HCT116 (cell line): ENCODE results near the gene GDPD2. TPM values are rescaled to one million over a fixed set of nuclear protein-coding genes. Genes with fewer than 3 reads are reported as not detected.

Source experiments
- ATAC-seq: fragments of 200-7000 bp; cut with Tn5 transposase; 2 replicates; pipeline ENCODE4 v1.9.1; 2020; ENCODE audit warnings: mild to moderate bottlenecking, moderate library complexity
- BruUV-seq: library from RNA; stranded (reverse); fragments of 400-500 nt; replicated peaks from 2 replicates; lab custom pipeline; 2021; lab: Mats Ljungman, UMichigan
- CTCF ChIA-PET: fragments of 300-600 bp; sonication (Branson Sonifier 250); formaldehyde crosslinking; loops from one replicate; lab custom pipeline; 2021; ENCODE audit warnings: antibody characterized with exemption; lab: Charles Lee
- POLR2A ChIA-PET: fragments of 300-600, 350-600 bp; sonication (Branson Sonifier 250); formaldehyde crosslinking; loops from one replicate; lab custom pipeline; 2021; ENCODE audit warnings: antibody characterized with exemption; lab: Charles Lee
- RAD21 ChIA-PET, 2 experiments: fragments of 300-600 bp; sonication (Branson Sonifier 250); formaldehyde crosslinking; loops; one replicate each; lab custom pipeline; 2023; ENCODE audit warnings: low total read pairs in 2 of 2; ENCODE audit not compliant: uncharacterized antibody in 2 of 2, unreplicated experiment in 2 of 2, low non-redundant PET in 1 of 2; lab: Charles Lee
- DNase-seq: peaks from one replicate; pipeline ENCODE4 v3.0.0-alpha.2; 2010; ENCODE audit warnings: low read depth, low spot score
- H2AFZ ChIP-seq: fragments of 200-600 bp; shearing (Covaris generic), sonication (generic); 2 replicates; pipeline ENCODE4 v1.6.1; 2017; ENCODE audit warnings: low read depth, mixed run types, mixed read lengths, antibody characterized with exemption, low read length; ENCODE audit not compliant: poor library complexity, severe bottlenecking
- H3K27ac ChIP-seq: 2 replicates; pipeline ENCODE4 v1.5.1; 2012; ENCODE audit warnings: low read depth, low read length
- H3K27me3 ChIP-seq: fragments of 200-600 bp; sonication (generic); 2 replicates; pipeline ENCODE4 v1.6.1; 2016; ENCODE audit warnings: mixed run types, low read length, mixed read lengths; ENCODE audit not compliant: insufficient read depth
- H3K36me3 ChIP-seq, 2 experiments: fragments of 200-500 bp in 1 of 2; fragments of 200-600 bp in 1 of 2; sonication (Bioruptor generic) in 1 of 2; sonication (generic) in 1 of 2; 2 replicates each; pipeline versions ENCODE4 v1.5.1 to v1.6.1; 2014 to 2016; ENCODE audit warnings: low read length in 2 of 2, inconsistent platforms in 1 of 2, mixed read lengths in 1 of 2, mixed run types in 1 of 2; ENCODE audit not compliant: insufficient read depth in 2 of 2, control insufficient read depth in 1 of 2
- H3K4me1 ChIP-seq, 2 experiments: fragments of 200-600 bp in 1 of 2; sonication (generic) in 1 of 2; 2 replicates each; pipeline versions ENCODE4 v1.5.1 to v1.6.1; 2012 to 2017; ENCODE audit warnings: low read length in 2 of 2, inconsistent platforms in 1 of 2, mild to moderate bottlenecking in 1 of 2, mixed read lengths in 1 of 2, mixed run types in 1 of 2, moderate library complexity in 1 of 2; ENCODE audit not compliant: insufficient read depth in 2 of 2, control insufficient read depth in 1 of 2
- H3K4me2 ChIP-seq: fragments of 200-600 bp; sonication (generic); 2 replicates; pipeline ENCODE4 v1.6.1; 2017; ENCODE audit warnings: mixed run types, low read length, mixed read lengths
- H3K4me3 ChIP-seq, 2 experiments: fragments of 200-600 bp in 1 of 2; sonication (generic) in 1 of 2; replicated peaks in 1 of 2; 2 replicates each; pipeline ENCODE4 v1.5.1; 2011 to 2016; ENCODE audit warnings: low read length in 2 of 2, control low read depth in 1 of 2, low read depth in 1 of 2, mild to moderate bottlenecking in 1 of 2, mixed read lengths in 1 of 2, mixed run types in 1 of 2
- H3K79me2 ChIP-seq: fragments of 200-600 bp; sonication (generic); 2 replicates; pipeline ENCODE4 v1.6.1; 2017; ENCODE audit warnings: mild to moderate bottlenecking, mixed run types, low read length, moderate library complexity, mixed read lengths; ENCODE audit not compliant: insufficient read depth
- H3K9ac ChIP-seq: fragments of 200-600 bp; sonication (generic); 2 replicates; pipeline ENCODE4 v1.6.1; 2016; ENCODE audit warnings: low read length, mixed read lengths
- H3K9me2 ChIP-seq: fragments of 200-600 bp; sonication (generic), shearing (Covaris generic); 2 replicates; pipeline ENCODE4 v1.6.1; 2017; ENCODE audit warnings: mixed run types, mild to moderate bottlenecking, moderate library complexity; ENCODE audit not compliant: insufficient read depth
- H3K9me3 ChIP-seq, 2 experiments: fragments of 200-500 bp in 1 of 2; fragments of 200-600 bp in 1 of 2; sonication (Bioruptor generic) in 1 of 2; sonication (generic) in 1 of 2; 2 replicates each; pipeline ENCODE4 v1.6.1; 2014 to 2017; ENCODE audit warnings: low read length in 2 of 2, mixed read lengths in 2 of 2, inconsistent platforms in 1 of 2, low read depth in 1 of 2, mild to moderate bottlenecking in 1 of 2, mixed run types in 1 of 2, moderate library complexity in 1 of 2; ENCODE audit not compliant: control insufficient read depth in 1 of 2, insufficient read depth in 1 of 2
- H4K20me1 ChIP-seq: fragments of 200-600 bp; sonication (generic), shearing (Covaris generic); 2 replicates; pipeline ENCODE4 v1.6.1; 2017; ENCODE audit warnings: mixed run types, mild to moderate bottlenecking, moderate library complexity; ENCODE audit not compliant: insufficient read depth
- CBX3 ChIP-seq: IDR thresholded peaks from 2 replicates; pipeline ENCODE4 v1.6.1; 2012; ENCODE audit warnings: low read depth
- CEBPB ChIP-seq: IDR thresholded peaks from 2 replicates; pipeline ENCODE4 v1.6.1; 2012; ENCODE audit warnings: low read depth
- CTCF ChIP-seq, 3 experiments: fragments of 200-600 bp in 1 of 3; sonication (generic) in 1 of 3; IDR thresholded peaks in 2 of 3; conservative IDR thresholded peaks in 1 of 3; 2 replicates each; pipeline ENCODE4 v1.5.1; 2012 to 2017; ENCODE audit warnings: low read depth in 2 of 3, low read length in 2 of 3, antibody characterized with exemption in 1 of 3, borderline replicate concordance in 1 of 3, control low read depth in 1 of 3, mild to moderate bottlenecking in 1 of 3, mixed read lengths in 1 of 3, mixed run types in 1 of 3, moderate library complexity in 1 of 3; ENCODE audit not compliant: insufficient read depth in 1 of 3
- JUND ChIP-seq: IDR thresholded peaks from 2 replicates; pipeline ENCODE4 v1.6.1; 2012
- MAX ChIP-seq: IDR thresholded peaks from 2 replicates; pipeline ENCODE4 v1.6.1; 2012
- POLR2A ChIP-seq: IDR thresholded peaks from 2 replicates; pipeline ENCODE4 v1.7.0; 2011; ENCODE audit warnings: borderline replicate concordance; ENCODE audit not compliant: insufficient read depth, insufficient read length; ENCODE audit errors: extremely low read depth
- POLR2AphosphoS5 ChIP-seq: IDR thresholded peaks from 2 replicates; pipeline ENCODE4 v1.6.1; 2011; ENCODE audit warnings: mild to moderate bottlenecking, low read depth, low read length, moderate library complexity
- REST ChIP-seq: IDR thresholded peaks from 2 replicates; pipeline ENCODE4 v1.6.1; 2012; ENCODE audit warnings: low read depth
- SRF ChIP-seq: IDR thresholded peaks from 2 replicates; pipeline ENCODE4 v1.6.1; 2012; ENCODE audit warnings: low read depth
- YY1 ChIP-seq: IDR thresholded peaks from 2 replicates; pipeline ENCODE4 v1.6.1; 2011; ENCODE audit warnings: low read length, low read depth, moderate library complexity, mild to moderate bottlenecking; ENCODE audit not compliant: insufficient replicate concordance; ENCODE audit errors: extremely low read depth
- ZBTB33 ChIP-seq: IDR thresholded peaks from 2 replicates; pipeline ENCODE4 v1.6.1; 2011; ENCODE audit warnings: mild to moderate bottlenecking, low read length, moderate library complexity; ENCODE audit not compliant: insufficient replicate concordance; ENCODE audit errors: extremely low read depth
- ZNF274 ChIP-seq: fragments of 200-500 bp; sonication (Bioruptor generic); IDR thresholded peaks from 2 replicates; pipeline ENCODE4 v1.6.1; 2014; ENCODE audit warnings: mild to moderate bottlenecking, low read depth, low read length, inconsistent platforms
- intact Hi-C: fragments of 100-400 bp; cut with micrococcal nuclease; formaldehyde crosslinking; loops from 2 replicates; pipeline ENCODE4 v1.10.0; 2022
- total RNA-seq: library from RNA; stranded (reverse); gene quantifications from one replicate; pipeline ENCODE4 v1.2.1, GENCODE V29; 2021; ENCODE audit not compliant: unreplicated experiment

Gene GDPD2
- total RNA-seq, 1 experiment from 2014 or later: not detected

GRCh38 chrX:70444326-70444945 lies 21.3 kb downstream of the GDPD2 start, which contains the start of gene DLG3 (continued):
- TF ChIP-seq CTCF (IDR thresholded peaks at IDR 0.05 in 2 of 3, conservative IDR thresholded peaks at IDR 0.05 in 1 of 3; ENCODE audit: borderline replicate concordance in 1 of 3, insufficient read depth in 1 of 3, low read depth in 2 of 3, low read length in 2 of 3): no peak
- TF ChIP-seq YY1: no peak
- no peak for TF ChIP-seq CBX3
- TF ChIP-seq MAX: no peak
- no peak for TF ChIP-seq CEBPB
- TF ChIP-seq POLR2A: no peak
- TF ChIP-seq, all 23 proteins: peak for 0

- Histone ChIP-seq H4K20me1 (no peaks in the 10 kb centered on the region), H3K27ac (no peak overlapping the region), H2AFZ (no peak overlapping the region), H3K9ac (no peak overlapping the region), H3K27me3 (no peaks in the 10 kb centered on the region), H3K36me3 (no peaks in the 10 kb centered on the region), H3K9me2 (no peaks in the 10 kb centered on the region), H3K4me3 (no peak overlapping the region), H3K4me2 (no peak overlapping the region), H3K4me1 (no peaks in the 10 kb centered on the region), H3K79me2 (no peaks in the 10 kb centered on the region), H3K9me3 (no peaks in the 10 kb centered on the region)
- no TSS peak for BruUV-seq
- POLR2A ChIA-PET: no interaction called here
- intact Hi-C loops: no loop called here
- no peak for DNase-seq
- RAD21 ChIA-PET: no interaction called here
- no peak for TF ChIP-seq MAX
- no peak for TF ChIP-seq JUND
- no peak for TF ChIP-seq REST
- TF ChIP-seq ZBTB33: no peak
- no peak for TF ChIP-seq POLR2AphosphoS5
- no peak for TF ChIP-seq ZNF274
- no peak for TF ChIP-seq SRF
- CTCF ChIA-PET: no interaction called here
- peak; percentile 26; the same call in 1 of the 2 replicates for ATAC-seq
Observed at GRCh38 chrX:70444946-70445656, 22.0 kb downstream of the GDPD2 start.
